Measurements from ENCODE around the gene RNASE7. TPM values are rescaled to one million over a fixed set of nuclear protein-coding genes. Genes with fewer than 3 reads are reported as not detected.

The RNASE7 gene
- total RNA-seq, 4 donors from 2014 or later, result not detected

GRCh38 chr14:21024585-21025370 lies 17.4 kb upstream of the RNASE7 start, which contains the start of gene NDRG2:
TSS of gene NDRG2 (minus strand) at chr14:21025061. CDS start at chr14:21023315, 1,746 bp downstream.
- TF ChIP-seq CTCF (IDR thresholded peaks at IDR 0.05; ENCODE audit: low read depth), result no peak

- no peak for TF ChIP-seq CTCF (IDR thresholded peaks at IDR 0.05; ENCODE audit: low read depth)
Observed at GRCh38 chr14:21025371-21026273, 16.5 kb upstream of the RNASE7 start.

- no peak for TF ChIP-seq CTCF (IDR thresholded peaks at IDR 0.05; ENCODE audit: low read depth)
Observed at GRCh38 chr14:21026274-21026987, 15.7 kb upstream of the RNASE7 start.

- no peak for TF ChIP-seq CTCF (IDR thresholded peaks at IDR 0.05; ENCODE audit: low read depth)
Observed at GRCh38 chr14:21026988-21027315, 15.2 kb upstream of the RNASE7 start.

- no peak for TF ChIP-seq CTCF (IDR thresholded peaks at IDR 0.05; ENCODE audit: low read depth)
Observed at GRCh38 chr14:21029917-21030316, 12.2 kb upstream of the RNASE7 start, which contains the start of gene TPPP2. TSS of gene TPPP2 (plus strand) at chr14:21030217. CDS start at chr14:21030582, 365 bp downstream.

- TF ChIP-seq CTCF (IDR thresholded peaks at IDR 0.05; ENCODE audit: low read depth), result no peak
Observed at GRCh38 chr14:21030531-21030930, 11.6 kb upstream of the RNASE7 start.
